GM18507 (cell line): ENCODE results near the gene PKP4.

ENCODE experiments used
- DNase-seq: peaks from one replicate; pipeline ENCODE4 v3.0.0; 2011; ENCODE audit warnings: low read depth; ENCODE audit not compliant: insufficient read length; ENCODE audit errors: extremely low spot score
- FAIRE-seq: peaks from 2 replicates; lab custom pipeline; 2011; peaks lifted over from hg19 to GRCh38; lab: Jason Lieb, UNC

Gene PKP4

GRCh38 chr2:158665536-158666302 is 209.0 kb downstream of the PKP4 start:
- FAIRE-seq (no peak), DNase-seq (no peak)

GRCh38 chr2:158666969-158667368 is 210.2 kb downstream of the PKP4 start:
- FAIRE-seq (no peak), DNase-seq (no peak)

- no peak for FAIRE-seq
- DNase-seq, result no peak
Measured at GRCh38 chr2:158667586-158667985, 210.8 kb downstream of the PKP4 start.

- FAIRE-seq, result no peak
- DNase-seq, result no peak
Measured at GRCh38 chr2:158668001-158668765, 211.4 kb downstream of the PKP4 start.

DNA sequence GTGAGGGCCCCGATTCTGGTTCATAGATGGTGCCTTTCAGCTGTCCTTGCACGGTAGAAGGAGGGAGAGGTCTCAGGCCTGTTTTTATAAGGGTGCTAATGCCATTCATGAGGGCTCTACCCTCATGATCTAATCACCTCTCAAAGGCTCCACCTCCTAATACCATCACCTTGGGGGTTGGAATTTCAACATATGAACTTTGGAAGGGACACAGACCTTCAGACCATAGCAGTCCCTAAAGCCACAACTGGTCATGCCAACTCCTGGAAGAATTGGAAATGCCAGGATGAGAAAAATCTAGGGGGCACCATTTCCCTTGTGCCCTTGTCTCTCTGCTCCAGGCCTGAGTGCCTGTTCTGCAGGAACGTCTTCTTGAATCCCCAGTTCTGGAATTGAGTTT is 213.5 kb downstream of the PKP4 start:
- DNase-seq (no peak), FAIRE-seq (no peak)

GRCh38 chr2:158671360-158672245 is 214.9 kb downstream of the PKP4 start:
- DNase-seq (no peak), FAIRE-seq (no peak)

- DNase-seq (no peak), FAIRE-seq (no peak)
Measured at GRCh38 chr2:158676295-158676694, 219.5 kb downstream of the PKP4 start.

GRCh38 chr2:158676696-158677095 is 219.9 kb downstream of the PKP4 start:
- no peak for FAIRE-seq
- no peak for DNase-seq

DNA sequence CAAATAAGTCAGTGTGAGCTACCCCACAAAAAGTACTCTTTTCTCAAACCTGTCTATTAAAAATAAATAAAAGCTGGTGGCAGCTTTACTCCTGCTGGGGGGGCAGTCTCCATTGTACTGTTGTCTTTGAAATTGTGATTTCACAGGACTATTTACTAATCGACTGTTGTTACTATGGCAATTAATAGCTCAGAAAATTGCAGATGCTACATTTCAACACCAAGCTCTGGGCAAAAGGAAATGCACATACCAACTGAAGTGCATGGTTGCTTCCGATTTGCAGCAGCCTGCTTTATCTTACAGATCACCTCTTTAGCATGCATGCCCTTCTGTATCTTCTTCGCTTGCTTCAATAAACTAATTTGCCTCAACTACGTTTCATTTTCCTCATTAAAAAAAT is 220.8 kb downstream of the PKP4 start:
- FAIRE-seq, result no peak

DNA sequence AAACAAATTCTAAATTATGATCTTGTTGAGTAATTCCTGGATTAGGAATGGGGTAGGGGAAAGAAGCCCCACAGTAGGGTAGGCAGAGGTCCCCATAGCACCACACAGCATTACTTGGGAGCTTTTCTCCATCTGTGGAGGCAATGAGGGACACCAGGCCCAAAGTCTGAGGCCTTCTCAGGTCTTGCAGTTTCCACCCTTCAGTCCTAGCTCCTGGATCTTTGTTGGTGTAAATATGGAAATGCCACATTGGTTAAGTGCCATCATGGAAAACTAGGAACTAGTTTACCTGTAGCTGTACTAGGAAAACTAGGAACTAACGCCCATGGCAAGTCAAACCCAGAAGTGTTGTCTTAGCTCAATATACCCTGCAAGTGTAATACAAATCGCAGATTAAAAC is 225.1 kb downstream of the PKP4 start:
- DNase-seq, result no peak
- no peak for FAIRE-seq

More for the DNA sequence above, 220.8 kb downstream of the PKP4 start:
- DNase-seq, result no peak

DNA sequence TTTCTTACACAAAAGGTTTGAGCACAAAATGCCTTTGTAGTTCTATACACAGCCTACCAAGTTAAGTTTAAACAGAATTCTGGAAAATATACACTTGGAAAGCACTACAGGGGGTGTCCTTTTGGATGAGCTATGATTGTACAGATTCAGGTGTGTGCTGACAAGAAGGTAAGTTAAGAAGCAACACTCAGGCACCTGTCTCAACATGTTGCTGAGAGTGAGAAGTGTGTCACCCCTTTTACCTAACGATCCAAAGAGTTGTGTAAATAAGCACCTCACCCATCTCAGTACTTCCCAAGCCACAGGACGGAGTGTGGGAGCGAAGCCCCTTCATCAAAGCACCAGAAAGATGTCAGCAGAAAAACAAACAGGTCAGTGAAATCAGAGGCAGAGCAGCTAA is 228.9 kb downstream of the PKP4 start:
- DNase-seq, result no peak
- no peak for FAIRE-seq

GRCh38 chr2:158686210-158686691 is 229.5 kb downstream of the PKP4 start:
- DNase-seq (no peak), FAIRE-seq (no peak)

DNA sequence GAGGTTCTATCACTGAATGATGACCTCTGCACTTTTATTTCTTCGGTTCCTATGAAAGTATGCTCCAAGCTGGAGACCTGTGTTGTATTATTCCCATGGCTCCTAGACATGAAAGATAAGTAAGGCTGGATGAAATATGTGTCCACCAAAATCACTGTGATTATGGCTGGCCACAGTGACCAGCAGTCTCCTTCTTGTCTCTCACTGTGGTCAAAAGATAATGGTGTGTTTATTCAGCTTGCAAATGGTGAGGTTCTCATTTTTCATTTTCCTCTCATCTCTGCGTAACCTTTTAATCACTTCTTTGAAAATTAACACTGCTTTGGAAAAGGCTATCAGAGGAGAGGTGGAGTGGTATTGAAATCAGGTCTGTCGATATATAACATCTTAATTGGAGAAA is 230.6 kb downstream of the PKP4 start:
- FAIRE-seq (no peak), DNase-seq (no peak)

DNA sequence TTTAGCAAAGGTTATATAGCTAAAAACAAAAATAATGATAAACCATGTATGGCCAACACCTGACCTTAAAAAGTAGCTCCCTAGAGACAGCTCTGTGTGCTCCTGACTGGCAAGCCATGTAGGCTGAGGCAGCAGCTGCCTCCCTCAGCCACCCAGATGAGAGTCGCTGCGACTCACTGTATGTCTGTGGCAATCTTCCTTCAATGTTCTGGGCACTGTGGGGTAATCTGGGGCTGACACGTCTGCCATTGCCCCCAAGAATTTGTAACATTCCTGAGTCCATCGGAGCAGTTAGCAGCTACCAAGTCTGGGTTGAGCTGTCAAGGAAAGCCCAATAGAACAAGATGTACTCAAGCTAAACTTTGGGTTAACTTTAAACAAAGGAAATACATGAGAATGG is 232.0 kb downstream of the PKP4 start:
- FAIRE-seq, result no peak
- no peak for DNase-seq

DNA sequence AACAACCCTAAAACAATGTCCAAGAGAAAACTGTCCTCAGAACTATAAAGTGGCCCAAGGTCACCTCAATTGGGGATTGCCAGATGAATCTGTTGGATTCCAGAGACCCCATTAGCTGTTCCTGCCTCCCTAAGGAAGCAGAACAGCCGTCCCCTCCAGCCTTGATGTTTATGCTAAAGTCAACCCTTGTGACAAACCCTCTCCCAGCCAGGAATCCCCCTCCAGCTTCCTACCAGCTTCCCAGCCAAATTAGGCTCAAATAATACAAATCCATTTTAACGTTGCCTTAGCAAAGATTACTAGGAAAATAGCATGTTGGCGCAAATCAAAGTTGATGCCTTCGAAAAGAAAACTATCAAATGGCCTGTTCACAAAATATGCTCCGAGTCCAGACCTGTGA is 232.6 kb downstream of the PKP4 start:
- FAIRE-seq, result no peak
- no peak for DNase-seq

DNA sequence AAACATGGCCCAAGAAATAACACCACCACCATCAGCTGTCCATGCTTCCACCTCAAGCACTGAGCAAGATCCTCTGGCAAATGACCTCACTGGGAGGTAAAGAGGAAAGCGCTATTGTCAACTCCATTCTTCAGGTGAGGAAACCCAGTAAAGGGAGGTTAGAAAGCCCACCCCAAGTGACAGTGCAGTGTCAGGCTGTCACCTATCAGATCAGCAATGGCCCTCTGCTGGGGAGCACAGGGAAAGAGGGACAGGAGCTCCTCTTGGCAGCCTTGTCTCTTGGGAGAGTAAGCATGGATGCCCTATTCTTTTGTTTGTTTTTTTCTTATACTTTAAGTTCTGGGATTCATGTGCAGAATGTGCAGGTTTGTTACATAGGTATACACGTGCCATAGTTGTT is 234.1 kb downstream of the PKP4 start:
- DNase-seq (no peak), FAIRE-seq (no peak)

DNA sequence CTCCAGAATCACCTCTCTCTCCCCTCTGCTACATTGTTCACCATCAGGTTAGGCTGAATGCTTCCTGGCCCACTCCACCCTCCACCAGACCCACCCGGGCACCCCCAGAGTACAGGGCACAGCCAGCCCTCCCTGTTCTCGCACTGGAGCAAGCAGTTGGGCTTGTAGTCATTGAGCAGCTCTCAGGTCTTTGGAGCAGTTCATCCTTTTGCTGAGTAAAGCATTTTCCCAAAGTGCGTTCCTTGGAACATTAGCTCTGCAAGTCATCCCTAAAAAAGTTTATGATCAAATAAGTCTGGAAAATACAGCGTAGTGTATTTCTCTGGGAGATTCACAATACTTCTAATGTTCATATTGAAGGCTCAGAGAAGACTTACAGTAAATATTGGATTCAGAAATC is 234.9 kb downstream of the PKP4 start:
- no peak for FAIRE-seq
- DNase-seq, result no peak

GRCh38 chr2:158692372-158693103 is 235.8 kb downstream of the PKP4 start:
- DNase-seq, result no peak
- FAIRE-seq, result no peak

DNA sequence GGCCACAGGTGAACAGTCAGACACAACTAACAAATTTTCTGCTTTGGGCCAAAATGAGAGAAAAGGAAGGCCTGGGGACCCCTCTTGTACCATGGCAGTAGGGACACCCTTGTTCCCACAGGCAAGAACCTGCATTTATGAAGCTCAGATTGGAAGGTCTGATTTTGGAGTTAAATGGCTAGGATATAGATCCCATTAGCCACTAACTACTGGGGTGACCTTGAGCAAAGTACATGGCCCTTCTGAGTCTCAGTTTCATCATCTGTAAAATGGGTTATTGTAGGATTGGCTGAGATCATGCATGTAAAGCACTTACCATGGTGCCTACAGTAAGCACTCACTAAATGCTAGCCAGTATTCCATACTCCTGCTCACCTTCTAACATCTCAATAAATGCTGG is 236.7 kb downstream of the PKP4 start:
- FAIRE-seq (no peak), DNase-seq (no peak)
